Urothelium cell line (cell line): ENCODE measurements around the gene CREBL2.
A peak's percentile ranks its signal among the peaks of the same experiment; 100 is the strongest.

Experiments
- DNase-seq: peaks from one replicate; pipeline ENCODE4 v3.0.0; 2011; ENCODE audit warnings: low spot score, mixed read lengths
- FAIRE-seq: peaks from 2 replicates; lab custom pipeline; 2011; peaks lifted over from hg19 to GRCh38; lab: Jason Lieb, UNC

CREBL2 gene

GRCh38 chr12:12668005-12668404 is 56.3 kb downstream of the CREBL2 start:
- no peak for DNase-seq
- no peak for FAIRE-seq

DNA sequence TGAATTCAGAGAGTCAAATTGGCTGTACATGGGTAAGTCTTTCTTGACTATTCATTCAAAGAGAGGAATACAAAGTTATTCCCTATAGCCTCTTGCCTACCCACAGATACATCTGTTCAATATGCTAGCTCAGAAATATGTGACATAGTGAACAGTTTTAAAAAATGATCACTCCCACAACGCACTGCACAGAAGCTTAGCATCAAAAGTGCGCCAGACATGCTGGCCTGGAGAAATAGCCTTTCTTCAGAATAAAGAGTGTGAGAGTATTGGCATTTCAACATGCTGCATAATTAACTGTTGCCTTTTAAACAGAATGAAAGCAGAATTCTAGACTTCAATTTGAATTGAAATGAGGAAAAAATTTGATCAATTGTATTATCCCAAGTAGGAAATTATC is 57.3 kb downstream of the CREBL2 start:
- no peak for FAIRE-seq

GRCh38 chr12:12671850-12672660 is 60.4 kb downstream of the CREBL2 start:
- DNase-seq: peak; percentile 46

More for the DNA sequence above, 57.3 kb downstream of the CREBL2 start:
- DNase-seq: no peak

GRCh38 chr12:12673296-12673695 is 61.6 kb downstream of the CREBL2 start:
- DNase-seq (no peak), FAIRE-seq (peak; percentile 27)

More at GRCh38 chr12:12671850-12672660, 60.4 kb downstream of the CREBL2 start:
- FAIRE-seq: no peak

- DNase-seq (no peak), FAIRE-seq (no peak)
Observed at GRCh38 chr12:12676605-12677004, 64.9 kb downstream of the CREBL2 start.

GRCh38 chr12:12681061-12681765 is 69.5 kb downstream of the CREBL2 start:
- FAIRE-seq (peak; percentile 69), DNase-seq (no peak)

DNA sequence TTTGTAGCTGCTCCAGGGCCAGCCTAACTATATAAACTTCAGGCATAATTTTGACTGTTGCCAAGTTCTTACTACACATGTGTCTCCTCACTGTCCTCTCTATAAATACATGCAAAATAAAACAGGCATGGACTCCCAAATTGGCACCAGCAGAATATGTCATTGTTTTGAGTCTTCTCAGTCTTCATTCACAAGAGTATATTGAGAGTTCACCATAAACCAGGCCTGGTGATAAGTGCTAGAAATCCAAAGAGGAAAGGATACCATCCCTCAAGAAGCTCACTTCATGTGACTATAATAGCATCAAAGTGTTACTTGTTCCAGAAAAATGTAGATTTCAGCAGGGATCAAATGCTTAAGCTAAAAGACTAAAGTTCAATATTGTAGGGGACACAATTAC is 70.6 kb downstream of the CREBL2 start:
- FAIRE-seq: no peak
- no peak for DNase-seq

DNA sequence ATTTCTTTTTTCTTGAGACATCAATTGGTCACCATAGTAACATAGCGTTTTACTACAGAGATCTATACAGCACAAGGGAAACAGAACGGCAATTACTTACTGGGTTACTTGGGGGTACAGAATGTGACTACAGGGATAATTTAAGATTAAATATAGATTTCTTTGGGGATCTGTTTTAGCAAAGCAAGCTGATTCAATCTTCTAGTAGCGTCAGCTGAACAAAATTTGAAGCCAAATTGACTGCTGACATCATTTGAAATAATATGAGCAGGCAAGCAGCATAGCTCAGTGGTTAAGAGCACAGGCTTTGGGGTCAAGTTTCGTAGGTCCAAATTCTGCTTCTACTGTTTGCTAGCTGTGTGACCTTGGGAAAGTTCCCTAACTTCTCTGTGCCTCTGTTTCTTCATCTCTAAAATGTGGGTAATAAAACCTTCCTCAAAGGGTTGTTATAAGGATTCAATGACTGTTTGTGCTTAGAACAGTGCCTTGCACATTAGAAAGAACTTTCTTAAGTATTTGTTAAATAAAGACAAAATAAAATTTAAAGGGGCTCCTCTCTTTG is 71.5 kb downstream of the CREBL2 start:
- DNase-seq: no peak
- no peak for FAIRE-seq

GRCh38 chr12:12683725-12684124 is 72.0 kb downstream of the CREBL2 start:
- no peak for FAIRE-seq
- no peak for DNase-seq

DNA sequence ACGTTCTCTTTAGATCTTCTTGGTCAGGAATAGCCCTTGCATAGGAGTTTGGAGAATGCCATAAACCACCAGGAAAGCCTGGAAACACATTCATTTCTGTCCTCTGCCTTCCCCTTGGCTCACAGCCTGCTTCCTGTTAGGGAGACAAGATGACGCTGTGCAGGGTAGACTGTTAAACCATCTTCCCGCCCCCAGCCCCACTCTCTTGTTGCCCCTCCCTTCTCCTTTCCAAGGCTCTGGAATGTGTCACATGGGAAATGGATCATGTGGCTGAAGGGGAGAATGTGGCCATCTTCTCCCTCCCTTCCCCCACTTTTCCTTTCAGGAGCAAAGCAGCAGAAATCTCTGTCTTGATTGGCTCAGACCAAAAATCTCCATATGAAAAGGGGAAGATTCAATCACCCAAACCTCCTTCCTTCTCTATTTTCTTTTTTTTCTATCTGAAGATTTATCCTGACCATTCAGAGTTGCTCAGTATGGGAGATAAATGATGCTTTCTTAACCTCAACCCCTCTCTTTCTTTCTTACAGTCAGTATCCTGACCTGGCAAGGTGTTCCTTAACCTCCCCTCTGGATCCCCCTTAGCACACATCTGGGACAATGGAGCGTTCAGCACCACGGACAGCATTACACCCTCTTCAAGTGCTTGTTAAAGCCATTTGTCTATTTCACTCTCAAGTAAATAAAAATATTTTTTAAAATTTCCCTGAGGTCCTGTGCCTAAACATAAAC is 72.9 kb downstream of the CREBL2 start:
- peak; percentile 50 for FAIRE-seq
- peak; percentile 46 for DNase-seq

DNA sequence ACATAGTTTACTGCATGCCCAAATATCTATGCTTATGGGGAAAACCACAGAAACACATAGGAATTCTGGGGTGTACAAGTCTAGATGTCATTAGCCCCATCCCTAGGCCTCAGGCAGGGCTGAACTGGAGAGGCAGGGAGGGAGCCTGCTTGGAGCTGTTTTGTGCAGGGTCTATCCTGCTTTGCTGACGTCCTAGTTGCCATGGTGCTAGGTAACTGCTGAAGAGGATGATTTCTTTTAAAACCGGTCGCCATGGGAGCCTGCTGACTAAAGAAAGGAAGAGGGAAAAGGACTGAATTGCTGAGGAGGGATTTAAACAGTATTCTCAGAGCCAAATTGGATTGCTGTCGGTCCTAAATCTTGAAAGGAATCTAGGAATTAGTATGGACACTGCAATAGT is 73.6 kb downstream of the CREBL2 start:
- FAIRE-seq: no peak
- DNase-seq: no peak

DNA sequence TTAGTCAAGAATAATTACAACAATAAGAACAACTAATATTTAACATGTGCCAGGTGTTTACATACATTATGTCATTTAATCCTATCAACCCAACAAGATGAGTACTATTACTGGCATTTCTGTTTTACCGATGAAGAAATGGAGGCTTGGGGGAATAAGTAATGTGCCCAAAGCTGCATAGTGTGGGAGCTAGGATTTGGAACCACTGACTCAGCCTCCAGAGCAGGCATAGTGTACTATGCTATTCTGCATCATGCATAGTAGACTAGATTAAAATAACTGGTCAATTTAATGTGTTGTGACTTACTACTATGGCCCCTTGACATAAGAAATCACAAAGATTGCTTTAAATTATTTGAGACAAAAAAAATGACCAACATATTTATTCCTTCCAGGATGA is 74.8 kb downstream of the CREBL2 start:
- FAIRE-seq: no peak
- DNase-seq: no peak

- DNase-seq: no peak
- FAIRE-seq: no peak
Observed at GRCh38 chr12:12686925-12687324, 75.2 kb downstream of the CREBL2 start.

DNA sequence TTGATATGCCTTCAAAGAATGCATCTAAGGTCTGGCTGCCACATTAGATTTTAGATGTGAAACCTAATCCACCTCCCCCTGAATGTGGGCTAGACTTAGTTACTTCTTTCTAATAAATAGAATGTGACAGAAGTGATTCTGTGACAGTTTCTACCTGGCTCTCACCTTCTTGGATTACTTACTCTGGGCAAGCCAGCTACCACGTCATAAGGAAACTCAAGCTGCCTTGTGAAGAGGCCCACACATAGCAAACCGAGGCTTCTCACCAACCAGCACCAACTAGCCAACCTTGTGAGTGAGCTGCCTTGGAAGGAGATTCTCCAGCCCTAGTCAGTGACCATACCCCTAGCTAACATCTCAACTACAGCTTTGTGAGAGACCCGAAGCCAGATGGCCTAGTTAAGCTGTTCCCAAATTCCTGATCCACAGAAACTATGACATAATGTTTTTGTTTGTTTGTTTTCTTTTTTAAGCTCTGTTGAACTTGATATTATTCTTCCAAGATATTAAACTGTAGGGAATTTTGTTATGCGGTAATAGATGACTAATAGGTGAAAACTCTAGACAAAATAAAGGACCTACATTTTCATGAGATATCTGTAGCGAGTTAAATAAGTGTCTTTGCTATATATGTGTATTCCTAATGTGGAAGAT is 78.1 kb downstream of the CREBL2 start:
- peak; percentile 35 for FAIRE-seq
- no peak for DNase-seq

- FAIRE-seq (no peak), DNase-seq (no peak)
Observed at GRCh38 chr12:12691549-12691948, 79.9 kb downstream of the CREBL2 start.

- FAIRE-seq (peak; percentile 79), DNase-seq (no peak)
Observed at GRCh38 chr12:12693111-12693671, 81.5 kb downstream of the CREBL2 start.
